ENCODE measurements around the gene LRRK1.

The LRRK1 gene

DNA sequence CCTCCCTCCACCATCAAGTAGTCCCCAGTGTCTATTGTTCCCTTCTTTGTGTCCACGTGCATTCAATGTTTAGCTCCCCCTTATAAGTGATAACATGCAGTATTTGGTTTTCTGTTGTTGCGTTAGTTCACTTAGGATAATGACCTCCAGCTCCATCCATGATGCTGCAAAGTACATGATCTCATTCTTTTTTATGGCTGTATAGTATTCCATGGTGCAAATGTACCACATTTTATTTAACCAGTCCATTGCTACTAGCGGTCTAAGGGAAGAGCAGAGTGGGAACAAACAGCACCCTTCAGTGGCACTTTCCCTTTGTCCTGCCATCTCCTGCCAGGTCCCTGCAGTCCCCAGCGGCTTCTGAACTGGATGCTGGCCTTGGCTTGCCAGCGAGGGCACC lies 69.1 kb downstream of the LRRK1 start:
- H3K27ac Mint-ChIP-seq = no peak overlapping the region

DNA sequence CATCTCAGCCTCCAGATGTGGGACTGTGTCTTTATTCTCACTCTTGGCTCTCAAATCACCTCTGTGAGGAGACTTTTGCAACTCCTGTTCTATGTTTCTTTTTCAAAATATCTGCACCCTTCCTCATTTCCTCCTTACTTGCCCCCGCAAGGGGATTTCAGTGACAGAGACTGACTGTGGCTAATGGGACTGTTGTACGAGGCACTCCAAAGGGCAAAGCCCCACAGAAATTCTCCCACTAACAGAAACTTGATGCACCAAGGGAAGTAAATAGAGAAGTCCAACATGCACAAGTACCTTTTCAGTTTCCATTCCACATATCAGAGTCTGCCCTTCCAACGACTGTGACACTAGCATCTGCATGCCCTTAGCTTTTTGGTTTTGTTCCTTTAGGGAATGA lies 69.7 kb downstream of the LRRK1 start:
- Mint-ChIP-seq H3K4me1 (ENCODE audit: low read depth) (no peaks in the 10 kb centered on the region), H3K9me3 (ENCODE audit: low read depth) (no peaks in the 10 kb centered on the region), H3K27me3 (peaks cover 4% of the 10 kb centered on the region), H3K4me3 (no peak overlapping the region), H3K36me3 (no peaks in the 10 kb centered on the region), H3K27ac (no peak overlapping the region)

More for the DNA sequence above, 69.1 kb downstream of the LRRK1 start:
- Mint-ChIP-seq H3K27me3 (peaks cover 4% of the 10 kb centered on the region), H3K36me3 (no peaks in the 10 kb centered on the region), H3K9me3 (ENCODE audit: low read depth) (no peaks in the 10 kb centered on the region), H3K4me3 (no peak overlapping the region), H3K4me1 (ENCODE audit: low read depth) (no peaks in the 10 kb centered on the region)

DNA sequence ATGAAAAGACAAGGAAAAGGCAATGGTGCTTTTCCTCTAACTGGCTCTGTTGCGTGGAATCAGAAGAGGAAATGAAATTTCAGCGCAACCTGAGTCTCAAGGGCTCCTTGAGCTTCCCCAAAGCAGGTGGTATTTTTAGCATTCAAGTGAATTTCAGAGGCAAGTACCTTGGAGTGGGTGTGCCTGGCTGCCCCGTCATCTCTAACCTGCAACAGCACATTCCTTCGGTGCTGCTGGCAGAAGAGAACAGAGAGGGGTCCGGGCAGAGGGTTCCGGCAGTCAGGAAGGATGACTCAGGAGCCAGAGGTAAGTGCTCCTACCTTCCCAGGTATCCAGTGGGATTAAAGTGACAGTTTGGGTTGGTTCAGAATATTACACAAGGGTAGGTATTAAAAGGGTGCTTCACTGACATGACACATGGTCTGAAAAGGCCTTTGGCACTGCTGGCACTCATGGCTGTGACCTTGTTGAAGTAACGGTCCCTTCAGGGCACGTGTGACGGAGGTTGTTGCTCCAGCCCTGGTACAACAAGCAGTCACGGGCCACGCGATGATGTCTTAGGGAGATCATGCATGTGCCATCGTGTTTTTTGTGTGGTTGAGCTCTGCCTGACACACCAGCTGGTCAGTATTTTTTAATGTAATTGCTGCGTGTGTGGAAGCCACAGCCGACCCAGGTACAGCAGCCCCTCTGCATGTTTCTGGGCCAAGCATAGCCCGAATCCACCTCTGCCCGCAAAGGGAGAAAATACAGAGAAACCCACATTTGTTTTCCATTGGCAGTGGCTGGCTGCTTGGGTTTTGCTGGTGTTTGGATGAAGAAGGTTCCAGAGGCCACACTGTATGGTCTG lies 75.7 kb downstream of the LRRK1 start:
- H3K9me3 Mint-ChIP-seq (ENCODE audit: low read depth) = no peaks in the 10 kb centered on the region
- no peaks in the 10 kb centered on the region for H3K4me1 Mint-ChIP-seq (ENCODE audit: low read depth)
- H3K27ac Mint-ChIP-seq = no peak overlapping the region
- no peaks in the 10 kb centered on the region for H3K36me3 Mint-ChIP-seq
- no peak overlapping the region for H3K4me3 Mint-ChIP-seq
- H3K27me3 Mint-ChIP-seq = no peaks in the 10 kb centered on the region

DNA sequence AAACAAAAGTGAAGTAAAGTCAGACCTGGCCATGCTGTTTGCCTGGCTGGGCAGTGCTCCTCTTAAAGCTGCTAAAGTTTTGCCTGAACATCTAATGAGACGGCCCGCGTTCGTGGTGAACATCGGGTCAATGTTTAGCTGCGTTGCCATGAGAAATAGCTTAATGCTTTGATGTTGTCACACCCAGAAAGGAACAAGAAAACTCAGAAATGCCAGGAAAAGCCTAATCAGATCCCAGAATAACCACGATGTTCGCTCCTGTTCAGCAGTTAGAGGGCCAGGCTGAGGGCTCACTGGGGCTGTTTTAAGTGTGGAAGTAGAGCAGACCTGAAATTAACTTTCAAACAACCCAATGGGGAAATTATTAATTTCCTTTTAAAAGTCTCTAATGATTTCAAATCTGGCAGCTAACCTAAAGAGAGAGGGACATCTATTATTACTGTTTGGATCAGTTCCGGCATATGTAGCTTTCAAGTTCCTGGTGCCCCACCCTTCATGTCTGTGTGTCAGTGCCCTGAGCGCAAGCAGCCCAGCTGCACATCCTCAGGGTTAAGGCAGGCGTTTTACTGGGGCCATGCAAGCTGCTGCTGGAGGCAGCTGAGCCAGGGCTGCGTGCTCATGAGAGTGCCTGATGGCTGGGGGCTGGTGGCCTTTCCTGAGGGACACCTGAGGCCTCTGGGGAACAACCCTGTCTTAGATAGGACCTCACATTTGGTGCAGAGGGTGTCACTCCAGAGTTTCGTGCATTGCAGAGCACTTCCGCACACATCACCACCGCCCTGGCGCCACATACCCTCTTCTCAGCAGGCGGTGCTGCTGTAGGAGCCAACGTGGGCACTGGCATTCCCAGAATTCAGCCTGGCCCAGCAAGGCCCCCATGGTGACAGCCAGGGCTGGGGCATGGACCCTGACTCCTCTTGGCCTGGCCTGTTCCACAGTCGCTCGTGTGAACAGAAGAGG lies 76.6 kb downstream of the LRRK1 start:
- Mint-ChIP-seq H3K4me1 (ENCODE audit: low read depth) (no peaks in the 10 kb centered on the region), H3K36me3 (no peaks in the 10 kb centered on the region), H3K27me3 (no peaks in the 10 kb centered on the region)

DNA sequence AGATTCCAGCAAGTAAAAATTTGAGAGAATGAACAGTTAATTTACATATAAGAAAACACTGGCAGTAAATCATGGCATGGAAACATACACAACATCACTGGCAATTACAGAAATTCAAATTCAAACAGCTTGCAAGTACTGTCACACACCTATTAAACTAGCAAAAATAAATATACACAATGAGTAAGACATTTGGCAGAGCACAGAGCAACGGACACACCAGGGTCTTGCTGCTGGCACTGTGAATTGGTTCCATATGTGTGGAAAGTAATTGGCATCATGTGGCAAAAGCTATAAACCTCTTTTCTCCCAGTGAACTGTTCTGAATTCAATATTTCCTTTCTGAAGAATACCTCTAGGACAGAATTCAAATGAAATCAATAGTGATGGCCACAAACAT lies 78.3 kb downstream of the LRRK1 start:
- no peaks in the 10 kb centered on the region for H3K36me3 Mint-ChIP-seq
- no peak overlapping the region for H3K4me3 Mint-ChIP-seq
- no peaks in the 10 kb centered on the region for H3K27me3 Mint-ChIP-seq
- H3K4me1 Mint-ChIP-seq (ENCODE audit: low read depth) = no peaks in the 10 kb centered on the region
- H3K9me3 Mint-ChIP-seq (ENCODE audit: low read depth) = no peaks in the 10 kb centered on the region
- H3K27ac Mint-ChIP-seq = no peak overlapping the region

More for the DNA sequence above, 76.6 kb downstream of the LRRK1 start:
- H3K4me3 Mint-ChIP-seq = no peak overlapping the region
- H3K27ac Mint-ChIP-seq = no peak overlapping the region
- no peaks in the 10 kb centered on the region for H3K9me3 Mint-ChIP-seq (ENCODE audit: low read depth)

DNA sequence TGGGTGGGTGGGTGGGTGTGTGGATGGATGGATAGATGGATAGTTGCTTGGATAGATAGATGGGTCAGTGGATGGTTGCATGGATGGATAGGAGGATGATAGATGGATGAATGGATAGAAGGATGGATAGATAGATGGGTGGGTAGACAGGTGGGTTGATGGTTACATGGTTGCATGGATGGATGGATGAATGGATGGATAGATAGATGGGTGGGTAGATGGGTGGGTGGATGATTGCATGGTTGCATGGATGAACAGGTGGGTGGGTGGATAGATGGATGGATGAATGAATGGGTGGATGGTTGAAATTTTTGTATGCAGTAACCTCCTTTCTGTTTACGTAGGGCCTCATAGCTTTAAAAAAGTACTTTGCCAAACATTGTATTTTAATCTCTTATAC lies 79.5 kb downstream of the LRRK1 start:
- H3K4me1 Mint-ChIP-seq (ENCODE audit: low read depth) = no peaks in the 10 kb centered on the region
- H3K27ac Mint-ChIP-seq = no peak overlapping the region
- no peaks in the 10 kb centered on the region for H3K27me3 Mint-ChIP-seq
- no peaks in the 10 kb centered on the region for H3K9me3 Mint-ChIP-seq (ENCODE audit: low read depth)
- H3K4me3 Mint-ChIP-seq = no peak overlapping the region
- no peaks in the 10 kb centered on the region for H3K36me3 Mint-ChIP-seq

DNA sequence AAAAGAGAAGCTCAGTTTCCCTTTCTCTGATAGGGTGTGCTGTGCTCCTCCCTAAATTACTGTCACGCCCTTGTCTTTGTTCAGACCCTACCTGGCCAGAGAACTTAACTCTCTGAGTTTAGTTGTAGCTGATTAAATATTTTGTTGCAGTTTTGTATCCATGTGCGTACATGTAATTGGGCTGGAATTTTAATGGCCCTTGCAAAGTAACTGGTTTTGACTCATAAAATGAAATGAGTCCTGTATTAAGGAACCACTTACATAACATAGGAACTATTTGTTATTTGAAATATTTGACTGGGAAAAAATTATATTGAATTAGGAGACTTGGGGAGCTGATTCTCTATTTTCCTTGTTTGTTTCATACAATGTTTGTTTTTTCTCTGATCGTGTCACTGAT lies 80.2 kb downstream of the LRRK1 start:
- Mint-ChIP-seq H3K4me1 (ENCODE audit: low read depth) (no peaks in the 10 kb centered on the region), H3K36me3 (no peaks in the 10 kb centered on the region), H3K4me3 (no peak overlapping the region), H3K27me3 (no peaks in the 10 kb centered on the region), H3K27ac (no peak overlapping the region), H3K9me3 (ENCODE audit: low read depth) (no peaks in the 10 kb centered on the region)

DNA sequence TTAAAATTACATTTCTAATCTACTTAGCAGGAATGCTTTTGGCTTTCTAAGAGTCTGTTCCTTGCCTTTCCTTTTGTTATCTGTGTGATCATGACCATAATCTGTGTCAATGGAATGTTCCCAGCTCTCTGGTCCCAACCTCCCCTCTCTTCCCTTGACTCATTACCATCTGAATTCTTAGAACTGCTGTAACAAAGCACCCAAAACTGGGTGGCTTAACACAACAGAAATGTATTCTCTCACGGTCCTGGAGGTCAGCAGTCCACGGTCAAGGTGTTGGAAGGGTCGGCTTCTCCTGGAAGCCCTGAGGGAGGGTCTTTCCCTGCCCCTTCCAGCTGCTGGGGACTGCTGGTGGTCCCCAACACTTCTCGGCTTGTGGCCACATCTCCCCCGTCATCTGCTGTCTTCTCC lies 81.1 kb downstream of the LRRK1 start:
- Mint-ChIP-seq H3K36me3 (no peaks in the 10 kb centered on the region), H3K9me3 (ENCODE audit: low read depth) (no peaks in the 10 kb centered on the region), H3K27ac (no peak overlapping the region), H3K27me3 (no peaks in the 10 kb centered on the region), H3K4me3 (no peak overlapping the region), H3K4me1 (ENCODE audit: low read depth) (no peaks in the 10 kb centered on the region)

DNA sequence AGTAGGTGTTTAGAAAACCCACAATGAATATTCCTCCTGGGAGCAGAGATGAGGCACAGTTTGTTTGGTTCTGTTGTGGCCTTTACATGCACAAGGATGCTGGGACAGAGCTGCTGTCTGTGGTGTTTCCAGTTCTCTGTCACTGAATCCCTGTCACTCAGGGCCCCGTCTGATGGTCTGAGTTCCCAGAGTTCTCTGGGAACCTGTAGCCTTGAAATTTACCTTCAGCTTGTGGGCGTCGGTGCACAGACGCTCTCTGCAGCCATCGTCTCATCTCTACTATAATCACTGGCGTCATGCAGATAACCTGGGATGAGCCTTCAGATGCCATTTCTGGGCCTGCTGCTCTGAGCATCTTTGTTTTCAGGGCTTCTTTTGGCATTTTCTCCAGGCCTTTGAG lies 81.9 kb downstream of the LRRK1 start:
- H3K9me3 Mint-ChIP-seq (ENCODE audit: low read depth) = no peaks in the 10 kb centered on the region
- no peak overlapping the region for H3K27ac Mint-ChIP-seq
- no peaks in the 10 kb centered on the region for H3K36me3 Mint-ChIP-seq
- H3K27me3 Mint-ChIP-seq = no peaks in the 10 kb centered on the region
- H3K4me1 Mint-ChIP-seq (ENCODE audit: low read depth) = no peaks in the 10 kb centered on the region
- no peak overlapping the region for H3K4me3 Mint-ChIP-seq

DNA sequence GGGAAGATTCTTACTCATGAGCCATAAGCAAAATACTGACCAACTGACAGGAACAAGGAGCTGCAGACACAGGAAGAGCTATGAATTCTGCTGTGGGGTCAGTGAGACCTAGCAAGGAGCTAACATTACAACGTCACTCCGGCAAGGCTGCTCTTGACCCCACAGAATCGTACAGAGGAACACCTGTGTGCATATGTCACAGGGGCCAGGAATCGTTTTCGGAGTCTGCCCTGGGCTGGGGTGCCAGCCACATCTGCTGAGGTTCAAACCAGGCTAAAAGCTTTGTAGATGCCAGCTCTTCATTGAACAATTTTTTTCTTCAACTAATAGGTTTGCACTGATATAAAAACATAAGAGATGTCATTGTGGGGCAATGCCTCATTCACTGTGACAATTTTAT lies 82.6 kb downstream of the LRRK1 start:
- Mint-ChIP-seq H3K27me3 (no peaks in the 10 kb centered on the region), H3K9me3 (ENCODE audit: low read depth) (no peaks in the 10 kb centered on the region)

DNA sequence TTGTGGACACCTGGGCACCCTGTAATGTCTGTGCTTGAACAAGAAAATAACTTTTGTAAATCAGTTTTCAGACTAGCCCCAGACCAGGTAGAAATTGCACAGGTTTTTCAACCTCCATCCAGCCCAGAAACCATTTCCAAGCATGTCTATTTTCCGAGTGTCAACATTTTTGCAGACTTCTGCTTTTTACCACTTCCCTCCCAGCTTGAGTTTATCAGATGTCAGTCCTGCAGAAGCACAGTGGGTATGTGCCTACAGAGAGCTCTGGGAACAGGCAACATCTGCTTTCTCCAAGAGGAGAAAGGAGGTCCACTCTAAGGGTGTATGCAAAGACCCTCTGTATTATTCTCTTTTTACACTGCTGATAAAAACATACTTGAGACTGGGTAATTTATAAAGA lies 83.9 kb downstream of the LRRK1 start:
- Mint-ChIP-seq H3K27me3 (no peaks in the 10 kb centered on the region), H3K36me3 (no peaks in the 10 kb centered on the region), H3K4me3 (no peak overlapping the region), H3K27ac (no peak overlapping the region), H3K4me1 (ENCODE audit: low read depth) (peaks cover 9% of the 10 kb centered on the region), H3K9me3 (ENCODE audit: low read depth) (no peaks in the 10 kb centered on the region)

More for the DNA sequence above, 82.6 kb downstream of the LRRK1 start:
- H3K4me3 Mint-ChIP-seq = no peak overlapping the region
- H3K36me3 Mint-ChIP-seq = no peaks in the 10 kb centered on the region
- no peaks in the 10 kb centered on the region for H3K4me1 Mint-ChIP-seq (ENCODE audit: low read depth)
- H3K27ac Mint-ChIP-seq = no peak overlapping the region

DNA sequence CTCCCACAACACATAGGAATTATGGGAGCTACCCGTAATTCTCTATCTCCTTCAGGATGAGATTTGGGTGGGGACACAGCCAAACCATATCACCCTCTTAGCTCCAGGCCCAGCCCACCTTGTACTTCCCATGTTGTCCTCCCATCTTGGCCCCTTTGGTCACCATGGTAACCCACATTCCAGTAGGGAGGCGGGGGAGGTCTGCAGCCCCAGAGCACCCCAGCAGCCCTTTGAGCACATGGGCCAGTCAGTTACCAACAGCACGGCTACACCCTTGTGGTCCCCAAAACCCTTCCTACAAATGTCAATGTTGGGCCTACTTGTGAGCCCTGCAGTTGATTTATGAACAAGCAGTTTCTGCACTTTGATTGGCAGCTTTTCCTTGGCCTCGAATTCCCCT lies 84.5 kb downstream of the LRRK1 start:
- Mint-ChIP-seq H3K9me3 (ENCODE audit: low read depth) (no peaks in the 10 kb centered on the region), H3K4me3 (no peak overlapping the region), H3K36me3 (no peaks in the 10 kb centered on the region), H3K27me3 (no peaks in the 10 kb centered on the region), H3K27ac (no peak overlapping the region), H3K4me1 (ENCODE audit: low read depth) (peaks cover 14% of the 10 kb centered on the region)

DNA sequence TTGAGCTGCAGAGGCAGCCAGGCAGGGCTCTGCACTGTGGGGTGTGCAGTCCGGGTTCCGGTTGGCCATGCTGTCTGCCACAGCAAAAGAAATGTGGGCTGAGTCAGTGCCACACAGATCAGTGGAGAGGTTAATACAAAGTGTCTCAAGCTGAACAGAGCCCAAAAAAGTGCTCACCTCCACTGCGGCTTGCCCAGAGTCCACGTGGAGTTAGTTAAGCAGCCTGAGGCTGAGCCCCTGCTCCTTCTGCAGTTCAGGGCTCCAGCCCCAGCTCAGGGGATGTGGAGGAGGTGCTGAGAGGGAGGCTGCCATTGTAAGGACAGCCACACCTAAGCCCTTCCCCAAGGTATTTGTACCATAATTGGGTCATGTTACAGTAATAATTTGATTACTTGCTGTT lies 85.3 kb downstream of the LRRK1 start:
- Mint-ChIP-seq H3K4me1 (ENCODE audit: low read depth) (peaks cover 14% of the 10 kb centered on the region), H3K9me3 (ENCODE audit: low read depth) (no peaks in the 10 kb centered on the region), H3K4me3 (no peak overlapping the region), H3K36me3 (no peaks in the 10 kb centered on the region), H3K27me3 (no peaks in the 10 kb centered on the region), H3K27ac (no peak overlapping the region)

DNA sequence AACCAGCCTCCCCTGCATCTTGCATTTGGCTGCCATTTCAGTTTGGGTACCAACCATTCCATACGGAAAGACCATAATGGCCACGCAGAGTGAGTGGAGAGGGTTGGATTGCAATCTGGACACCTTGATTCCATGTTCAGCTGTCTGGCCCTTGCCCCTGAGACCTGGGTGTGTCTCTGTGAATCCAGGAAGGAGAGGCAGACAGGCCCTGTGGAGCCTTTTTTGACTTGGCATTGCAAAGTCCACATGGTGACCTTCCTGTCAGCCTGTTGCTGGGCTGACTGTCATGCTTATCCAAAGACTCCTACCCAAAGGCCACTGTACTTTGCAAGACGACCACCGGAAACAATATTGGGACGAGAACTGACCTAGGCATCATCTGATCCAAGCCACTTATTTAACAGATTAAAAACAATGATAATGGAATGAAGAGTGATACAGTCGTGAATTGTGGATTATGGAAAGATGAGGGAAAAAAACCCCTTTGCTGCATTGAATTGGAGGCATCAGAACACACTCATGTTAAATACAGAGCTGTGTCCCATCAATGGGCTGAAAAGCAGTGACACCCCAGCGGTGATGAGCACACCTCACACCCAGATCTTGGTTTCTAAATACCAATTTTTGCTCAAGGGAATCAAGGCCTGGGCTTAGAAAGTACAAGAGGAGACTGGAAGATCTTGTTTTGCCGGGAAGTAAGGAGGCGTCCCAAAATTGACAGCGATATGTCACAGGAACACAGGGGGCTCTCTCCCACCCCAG lies 86.0 kb downstream of the LRRK1 start:
- Mint-ChIP-seq H3K4me3 (no peak overlapping the region), H3K4me1 (ENCODE audit: low read depth) (peaks cover 14% of the 10 kb centered on the region), H3K27me3 (no peaks in the 10 kb centered on the region), H3K36me3 (no peaks in the 10 kb centered on the region), H3K27ac (no peak overlapping the region), H3K9me3 (ENCODE audit: low read depth) (no peaks in the 10 kb centered on the region)

Data from activated naive CD8-positive, alpha-beta T cell (primary cell).